Subcutaneous abdominal adipose tissue (tissue), 5 donors: ENCODE data around the gene MYBPH.

Experiments
- H3K27ac ChIP-seq: one replicate; pipeline ENCODE4 v1.7.0; 2013; ENCODE audit warnings: low read depth, mild to moderate bottlenecking, inconsistent platforms, low read length, moderate library complexity
- H3K27me3 ChIP-seq, 5 donors: one replicate each; pipeline ENCODE4 v1.7.0; 2013; ENCODE audit warnings: low read length in 5 of 5, inconsistent platforms in 1 of 5; ENCODE audit not compliant: control insufficient read depth in 5 of 5, insufficient read depth in 4 of 5
- H3K36me3 ChIP-seq, 5 donors: one replicate each; pipeline ENCODE4 v1.7.0; 2013; ENCODE audit warnings: low read length in 5 of 5; ENCODE audit not compliant: control insufficient read depth in 5 of 5, insufficient read depth in 5 of 5
- H3K4me1 ChIP-seq, 5 donors: one replicate each; pipeline ENCODE4 v1.7.0; 2013; ENCODE audit warnings: low read length in 5 of 5, mild to moderate bottlenecking in 3 of 5, moderate library complexity in 1 of 5; ENCODE audit not compliant: control insufficient read depth in 5 of 5, insufficient read depth in 5 of 5
- H3K4me3 ChIP-seq, 5 donors: one replicate each; pipeline ENCODE4 v1.7.0; 2013; ENCODE audit warnings: low read length in 5 of 5, low read depth in 1 of 5
- H3K9ac ChIP-seq, 5 donors: one replicate each; pipeline ENCODE4 v1.7.0; 2013; ENCODE audit warnings: low read length in 5 of 5, mild to moderate bottlenecking in 4 of 5, moderate library complexity in 3 of 5
- H3K9me3 ChIP-seq, 5 donors: one replicate each; pipeline ENCODE4 v1.7.0; 2013; ENCODE audit warnings: low read length in 5 of 5; ENCODE audit not compliant: control insufficient read depth in 5 of 5
- donor health status: healthy.
- donor health status: healthy.
- donor health status: healthy.
- donor health status: healthy.
- donor health status: healthy.

MYBPH gene

GRCh38 chr1:203175237-203175826 lies at the start of gene MYBPH:
Gene MYBPH (minus strand): TSS chr1:203175826. CDS start chr1:203175755, 71 bp downstream.
- Histone ChIP-seq H3K4me1 (peaks cover 0 to 19% (median 11%) of the 10 kb centered on the region in 5 donors), H3K27me3 (peaks cover 0 to 2% (median 0%) of the 10 kb centered on the region in 5 donors), H3K9ac (no peak within 1 kb of the TSS), H3K36me3 (no peaks in the 10 kb centered on the region), H3K4me3 (no peak within 1 kb of the TSS), H3K9me3 (no peaks in the 10 kb centered on the region), H3K27ac (no peak within 1 kb of the TSS)

- H3K36me3 ChIP-seq, result no peaks in the 10 kb centered on the region
- no peak overlapping the region for H3K4me3 ChIP-seq
- no peak overlapping the region for H3K27ac ChIP-seq
- H3K9ac ChIP-seq, result peak overlapping the region in 1 of 5 donors; percentile 26
- peaks cover 0 to 18% (median 5%) of the 10 kb centered on the region in 5 donors for H3K27me3 ChIP-seq
- no peaks in the 10 kb centered on the region for H3K9me3 ChIP-seq
- H3K4me1 ChIP-seq, result no peaks in the 10 kb centered on the region
Observed at GRCh38 chr1:203225071-203225470, 49.4 kb upstream of the MYBPH start.

- no peak overlapping the region for H3K4me3 ChIP-seq
- no peak overlapping the region for H3K9ac ChIP-seq
- no peak overlapping the region for H3K27ac ChIP-seq
- H3K36me3 ChIP-seq, result no peaks in the 10 kb centered on the region
- H3K27me3 ChIP-seq, result peaks cover 0 to 19% (median 7%) of the 10 kb centered on the region in 5 donors
- H3K4me1 ChIP-seq, result no peaks in the 10 kb centered on the region
- H3K9me3 ChIP-seq, result no peaks in the 10 kb centered on the region
Observed at GRCh38 chr1:203223012-203223775, 47.6 kb upstream of the MYBPH start.

GRCh38 chr1:203219934-203220333 lies 44.3 kb upstream of the MYBPH start:
- peaks cover 3 to 20% (median 9%) of the 10 kb centered on the region in 5 donors for H3K27me3 ChIP-seq

GRCh38 chr1:203219171-203219570 lies 43.5 kb upstream of the MYBPH start:
- Histone ChIP-seq H3K4me1 (peaks cover 0 to 2% (median 0%) of the 10 kb centered on the region in 5 donors), H3K27ac (no peak overlapping the region)

More at GRCh38 chr1:203219934-203220333, 44.3 kb upstream of the MYBPH start:
- Histone ChIP-seq H3K9me3 (no peaks in the 10 kb centered on the region), H3K27ac (no peak overlapping the region), H3K36me3 (no peaks in the 10 kb centered on the region), H3K4me1 (peaks cover 0 to 2% (median 0%) of the 10 kb centered on the region in 5 donors), H3K9ac (no peak overlapping the region), H3K4me3 (no peak overlapping the region)

GRCh38 chr1:203217668-203218067 lies 42.0 kb upstream of the MYBPH start:
- H3K27me3 ChIP-seq, result peaks cover 3 to 14% (median 7%) of the 10 kb centered on the region in 5 donors
- no peak overlapping the region for H3K9ac ChIP-seq
- peaks cover 0 to 2% (median 0%) of the 10 kb centered on the region in 5 donors for H3K4me1 ChIP-seq
- no peak overlapping the region for H3K4me3 ChIP-seq
- no peak overlapping the region for H3K27ac ChIP-seq
- no peaks in the 10 kb centered on the region for H3K9me3 ChIP-seq
- no peaks in the 10 kb centered on the region for H3K36me3 ChIP-seq

More at GRCh38 chr1:203219171-203219570, 43.5 kb upstream of the MYBPH start:
- H3K9me3 ChIP-seq, result no peaks in the 10 kb centered on the region
- H3K9ac ChIP-seq, result no peak overlapping the region
- peaks cover 3 to 20% (median 7%) of the 10 kb centered on the region in 5 donors for H3K27me3 ChIP-seq
- H3K36me3 ChIP-seq, result no peaks in the 10 kb centered on the region
- H3K4me3 ChIP-seq, result no peak overlapping the region

- peaks cover 3 to 14% (median 7%) of the 10 kb centered on the region in 5 donors for H3K27me3 ChIP-seq
- H3K4me1 ChIP-seq, result peaks cover 0 to 2% (median 0%) of the 10 kb centered on the region in 5 donors
- H3K27ac ChIP-seq, result no peak overlapping the region
- no peak overlapping the region for H3K4me3 ChIP-seq
- H3K36me3 ChIP-seq, result no peaks in the 10 kb centered on the region
- no peak overlapping the region for H3K9ac ChIP-seq
- no peaks in the 10 kb centered on the region for H3K9me3 ChIP-seq
Observed at GRCh38 chr1:203217139-203217655, 41.6 kb upstream of the MYBPH start.

GRCh38 chr1:203216274-203217138 lies 40.9 kb upstream of the MYBPH start:
- no peak overlapping the region for H3K27ac ChIP-seq
- no peak overlapping the region for H3K9ac ChIP-seq
- peaks cover 0 to 2% (median 0%) of the 10 kb centered on the region in 5 donors for H3K4me1 ChIP-seq
- peaks cover 3 to 14% (median 7%) of the 10 kb centered on the region in 5 donors for H3K27me3 ChIP-seq
- H3K9me3 ChIP-seq, result no peaks in the 10 kb centered on the region
- no peak overlapping the region for H3K4me3 ChIP-seq
- H3K36me3 ChIP-seq, result no peaks in the 10 kb centered on the region

- no peaks in the 10 kb centered on the region for H3K36me3 ChIP-seq
- peaks cover 3 to 14% (median 7%) of the 10 kb centered on the region in 5 donors for H3K27me3 ChIP-seq
- H3K27ac ChIP-seq, result no peak overlapping the region
- H3K9me3 ChIP-seq, result no peaks in the 10 kb centered on the region
- H3K4me3 ChIP-seq, result no peak overlapping the region
- peaks cover 0 to 2% (median 0%) of the 10 kb centered on the region in 5 donors for H3K4me1 ChIP-seq
- no peak overlapping the region for H3K9ac ChIP-seq
Observed at GRCh38 chr1:203215573-203215972, 39.9 kb upstream of the MYBPH start.
